ENCODE measurements around the gene FBXO39.

FBXO39 gene

GRCh38 chr17:6823011-6823442, 47.0 kb downstream of the FBXO39 start:
- H4K20me1 ChIP-seq (ENCODE audit: low read depth, low read length), result no peaks in the 10 kb centered on the region
- no peaks in the 10 kb centered on the region for H3K27me3 ChIP-seq (ENCODE audit: low read length)

GRCh38 chr17:6830383-6830986, 54.5 kb downstream of the FBXO39 start:
- H3K36me3 ChIP-seq (ENCODE audit: low read length), result no peaks in the 10 kb centered on the region
- no peaks in the 10 kb centered on the region for H4K20me1 ChIP-seq (ENCODE audit: low read depth, low read length)
- no peaks in the 10 kb centered on the region for H3K27me3 ChIP-seq (ENCODE audit: low read length)
- H3K9me3 ChIP-seq (ENCODE audit: insufficient read depth, low read length), result no peaks in the 10 kb centered on the region
- TF ChIP-seq CTCF (IDR thresholded peaks at IDR 0.05; ENCODE audit: insufficient read depth, low read length, poor library complexity, severe bottlenecking) (no peak), EZH2phosphoT487 (conservative IDR thresholded peaks at IDR 0.05; ENCODE audit: low read length) (no peak)
- H3K4me3 ChIP-seq (ENCODE audit: insufficient read depth, low read length, poor library complexity, severe bottlenecking), result no peak overlapping the region
- H3K4me2 ChIP-seq (ENCODE audit: low read depth, low read length, poor library complexity, severe bottlenecking), result no peak overlapping the region
- H2AFZ ChIP-seq (ENCODE audit: low read depth, low read length, severe bottlenecking), result no peak overlapping the region
- H3K9ac ChIP-seq (ENCODE audit: low read length), result no peak overlapping the region
- H3K27ac ChIP-seq (ENCODE audit: low read depth, low read length), result no peak overlapping the region
- H3F3A ChIP-seq (ENCODE audit: insufficient read depth), result no peaks in the 10 kb centered on the region
- H3K79me2 ChIP-seq (ENCODE audit: insufficient read depth, low read length), result no peaks in the 10 kb centered on the region
- no peaks in the 10 kb centered on the region for H3K9me2 ChIP-seq (replicated peaks; ENCODE audit: insufficient read depth, low read length)

More at GRCh38 chr17:6823011-6823442, 47.0 kb downstream of the FBXO39 start:
- TF ChIP-seq CTCF (IDR thresholded peaks at IDR 0.05; ENCODE audit: insufficient read depth, low read length, poor library complexity, severe bottlenecking), result no peak
- no peak for TF ChIP-seq EZH2phosphoT487 (conservative IDR thresholded peaks at IDR 0.05; ENCODE audit: low read length)
- no peaks in the 10 kb centered on the region for H3K36me3 ChIP-seq (ENCODE audit: low read length)
- H3K9me2 ChIP-seq (replicated peaks; ENCODE audit: insufficient read depth, low read length), result no peaks in the 10 kb centered on the region
- H3K4me2 ChIP-seq (ENCODE audit: low read depth, low read length, poor library complexity, severe bottlenecking), result no peak overlapping the region
- no peak overlapping the region for H3K4me3 ChIP-seq (ENCODE audit: insufficient read depth, low read length, poor library complexity, severe bottlenecking)
- no peaks in the 10 kb centered on the region for H3K79me2 ChIP-seq (ENCODE audit: insufficient read depth, low read length)
- H3K9me3 ChIP-seq (ENCODE audit: insufficient read depth, low read length), result no peaks in the 10 kb centered on the region
- H3F3A ChIP-seq (ENCODE audit: insufficient read depth), result no peaks in the 10 kb centered on the region
- no peak overlapping the region for H3K9ac ChIP-seq (ENCODE audit: low read length)
- H3K27ac ChIP-seq (ENCODE audit: low read depth, low read length), result no peak overlapping the region
- no peak overlapping the region for H2AFZ ChIP-seq (ENCODE audit: low read depth, low read length, severe bottlenecking)

GRCh38 chr17:6831661-6832263, 55.7 kb downstream of the FBXO39 start, which contains the start of gene TEKT1:
TEKT1 (minus strand) TSS chr17:6831729; CDS start chr17:6830376, 1,353 bp downstream.
- Histone ChIP-seq H3K9me2 (replicated peaks; ENCODE audit: insufficient read depth, low read length) (no peaks in the 10 kb centered on the region), H3K9me3 (ENCODE audit: insufficient read depth, low read length) (no peaks in the 10 kb centered on the region), H3K27me3 (ENCODE audit: low read length) (no peaks in the 10 kb centered on the region), H3K36me3 (ENCODE audit: low read length) (no peaks in the 10 kb centered on the region), H3K27ac (ENCODE audit: low read depth, low read length) (no peak within 1 kb of the TSS), H3K79me2 (ENCODE audit: insufficient read depth, low read length) (no peaks in the 10 kb centered on the region), H2AFZ (ENCODE audit: low read depth, low read length, severe bottlenecking) (no peak within 1 kb of the TSS), H3K4me3 (ENCODE audit: insufficient read depth, low read length, poor library complexity, severe bottlenecking) (no peak within 1 kb of the TSS), H3K4me2 (ENCODE audit: low read depth, low read length, poor library complexity, severe bottlenecking) (no peak within 1 kb of the TSS), H4K20me1 (ENCODE audit: low read depth, low read length) (no peaks in the 10 kb centered on the region), H3F3A (ENCODE audit: insufficient read depth) (no peaks in the 10 kb centered on the region), H3K9ac (ENCODE audit: low read length) (no peak within 1 kb of the TSS)
- TF ChIP-seq CTCF (IDR thresholded peaks at IDR 0.05; ENCODE audit: insufficient read depth, low read length, poor library complexity, severe bottlenecking) (no peak), EZH2phosphoT487 (conservative IDR thresholded peaks at IDR 0.05; ENCODE audit: low read length) (no peak)
